ENCODE results near the gene LRRC71. TPM values are rescaled to one million over a fixed set of nuclear protein-coding genes. Genes with fewer than 3 reads are reported as not detected.
"Not testable (repeated sequence)": the region's sequence is repeated elsewhere in the genome, so short reads cannot be mapped to it uniquely, and the experiment has no call there.

LRRC71 gene
- total RNA-seq, 1 donor from 2014 or later: not detected

GRCh38 chr1:156923670-156924477, 3.4 kb downstream of the LRRC71 start:
- H3K4me3 ChIP-seq: no peak overlapping the region
- peaks cover 16% of the 10 kb centered on the region for H3K27me3 ChIP-seq
- peaks cover 34% of the 10 kb centered on the region for H3K4me1 ChIP-seq
- H3K9me3 ChIP-seq: no peaks in the 10 kb centered on the region
- intact Hi-C loops (cut with DNase I): loop anchor here (10.0 kb wide), 1 partner anchor 141 kb away; no protein-coding TSS in a partner anchor
- DNase-seq (ENCODE audit: extremely low spot score in 2 of 2): no peak
- H3K36me3 ChIP-seq: no peaks in the 10 kb centered on the region
- TF ChIP-seq POLR2AphosphoS5 (IDR thresholded peaks at IDR 0.05; ENCODE audit: insufficient read depth in 1 of 2, low read depth in 1 of 2): no peak
- TF ChIP-seq POLR2A (IDR thresholded peaks at IDR 0.05): no peak
- no peak for TF ChIP-seq CTCF (IDR thresholded peaks at IDR 0.05)
- no peak overlapping the region for H3K27ac ChIP-seq

- H3K4me1 ChIP-seq: peaks cover 34% of the 10 kb centered on the region
- H3K27me3 ChIP-seq: peaks cover 16% of the 10 kb centered on the region
- intact Hi-C loops (cut with DNase I): loop anchor here (10.0 kb wide), 1 partner anchor 140 kb away; no protein-coding TSS in a partner anchor
- H3K27ac ChIP-seq: no peak overlapping the region
- no peak overlapping the region for H3K4me3 ChIP-seq
- no peak for DNase-seq (ENCODE audit: extremely low spot score in 2 of 2)
- H3K36me3 ChIP-seq: no peaks in the 10 kb centered on the region
- no peaks in the 10 kb centered on the region for H3K9me3 ChIP-seq
- TF ChIP-seq POLR2AphosphoS5 (IDR thresholded peaks at IDR 0.05; ENCODE audit: insufficient read depth in 1 of 2, low read depth in 1 of 2): no peak
- no peak for TF ChIP-seq CTCF (IDR thresholded peaks at IDR 0.05)
- TF ChIP-seq POLR2A (IDR thresholded peaks at IDR 0.05): no peak
These were observed 4.2 kb downstream of the LRRC71 start for GRCh38 chr1:156924478-156925153.

- Histone ChIP-seq H3K4me3 (no peak overlapping the region), H3K27ac (no peak overlapping the region), H3K9me3 (no peaks in the 10 kb centered on the region), H3K4me1 (peaks cover 29% of the 10 kb centered on the region), H3K36me3 (no peaks in the 10 kb centered on the region), H3K27me3 (peaks cover 16% of the 10 kb centered on the region)
- DNase-seq (ENCODE audit: extremely low spot score in 2 of 2): no peak
- intact Hi-C loops (cut with DNase I): loop anchor here (10.0 kb wide), 1 partner anchor 139 kb away; no protein-coding TSS in a partner anchor
- TF ChIP-seq CTCF (IDR thresholded peaks at IDR 0.05) (no peak), POLR2A (IDR thresholded peaks at IDR 0.05) (no peak), POLR2AphosphoS5 (IDR thresholded peaks at IDR 0.05; ENCODE audit: insufficient read depth in 1 of 2, low read depth in 1 of 2) (no peak)
These were observed 5.0 kb downstream of the LRRC71 start for GRCh38 chr1:156925154-156926010.

- Histone ChIP-seq H3K4me3 (no peak overlapping the region), H3K9me3 (no peaks in the 10 kb centered on the region), H3K4me1 (peaks cover 24% of the 10 kb centered on the region), H3K27me3 (peaks cover 16% of the 10 kb centered on the region), H3K36me3 (no peaks in the 10 kb centered on the region), H3K27ac (no peak overlapping the region)
- intact Hi-C loops (cut with DNase I): loop anchor here (10.0 kb wide), 1 partner anchor 139 kb away; no protein-coding TSS in a partner anchor
- TF ChIP-seq POLR2A (IDR thresholded peaks at IDR 0.05) (no peak), POLR2AphosphoS5 (IDR thresholded peaks at IDR 0.05; ENCODE audit: insufficient read depth in 1 of 2, low read depth in 1 of 2) (no peak), CTCF (IDR thresholded peaks at IDR 0.05) (no peak)
- no peak for DNase-seq (ENCODE audit: extremely low spot score in 2 of 2)
These were observed 5.7 kb downstream of the LRRC71 start for GRCh38 chr1:156926175-156926574.

- DNase-seq (ENCODE audit: extremely low spot score in 2 of 2); H3K4me3 ChIP-seq; H3K9me3 ChIP-seq; H3K27ac ChIP-seq; H3K36me3 ChIP-seq: not testable (repeated sequence)
- peaks cover 24% of the 10 kb centered on the region for H3K4me1 ChIP-seq
- intact Hi-C loops (cut with DNase I): loop anchor here (10.0 kb wide), 1 partner anchor 138 kb away; no protein-coding TSS in a partner anchor
- peaks cover 16% of the 10 kb centered on the region for H3K27me3 ChIP-seq
These were observed 6.3 kb downstream of the LRRC71 start for GRCh38 chr1:156926695-156927094.
